ENCODE results near the gene RGS2.

Gene RGS2

DNA sequence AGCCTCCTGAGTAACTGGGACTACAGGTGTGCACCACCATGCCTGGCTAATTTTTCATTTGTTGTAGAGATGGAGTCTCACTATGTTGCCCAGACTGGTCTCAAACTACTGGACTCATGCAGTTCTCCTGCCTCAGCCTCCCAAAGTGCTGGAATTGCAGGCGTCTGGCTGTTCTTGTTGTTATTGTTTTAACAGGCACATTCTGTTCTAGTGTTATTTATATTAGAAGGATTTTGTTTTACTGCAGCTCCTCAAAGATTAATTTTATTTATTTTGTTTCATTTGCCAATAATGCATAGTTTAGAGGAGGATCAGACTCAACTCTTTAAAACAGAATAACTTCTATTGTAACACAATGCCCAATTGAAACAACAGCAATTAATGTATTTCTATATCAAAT, 35.5 kb downstream of the RGS2 start:
- Histone ChIP-seq H3K4me3 (ENCODE audit: low read length) (no peak overlapping the region), H3K9ac (ENCODE audit: low read length) (no peak overlapping the region), H3K36me3 (ENCODE audit: control insufficient read depth, insufficient read depth, low read length) (no peaks in the 10 kb centered on the region), H3K27me3 (ENCODE audit: control insufficient read depth, insufficient read depth, low read length) (no peaks in the 10 kb centered on the region), H3K4me1 (ENCODE audit: control insufficient read depth, insufficient read depth, low read length) (no peaks in the 10 kb centered on the region), H3K9me3 (ENCODE audit: control insufficient read depth, low read length) (no peaks in the 10 kb centered on the region)

DNA sequence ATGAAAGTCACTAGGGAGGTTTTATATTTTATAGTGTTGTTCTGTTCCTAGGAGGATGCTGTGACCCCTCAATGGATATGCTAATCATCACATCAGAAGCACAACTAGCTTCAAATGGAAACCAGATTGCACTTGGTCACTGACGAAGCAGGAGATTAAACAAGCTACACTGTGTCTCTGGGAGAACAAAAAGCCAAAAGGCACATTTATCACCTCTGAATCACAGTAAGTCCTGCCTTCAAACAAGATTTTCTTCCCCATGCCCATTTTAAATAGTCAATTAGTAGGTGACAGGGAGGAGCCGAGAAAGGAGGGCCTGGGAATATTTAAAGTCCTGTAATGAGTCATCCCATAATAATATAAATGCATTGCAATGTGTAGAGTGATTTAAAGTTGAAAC, 38.1 kb downstream of the RGS2 start:
- no peak overlapping the region for H3K4me3 ChIP-seq (ENCODE audit: low read length)
- no peaks in the 10 kb centered on the region for H3K9me3 ChIP-seq (ENCODE audit: control insufficient read depth, low read length)
- peaks cover 6% of the 10 kb centered on the region for H3K4me1 ChIP-seq (ENCODE audit: control insufficient read depth, insufficient read depth, low read length)
- no peaks in the 10 kb centered on the region for H3K36me3 ChIP-seq (ENCODE audit: control insufficient read depth, insufficient read depth, low read length)
- H3K9ac ChIP-seq (ENCODE audit: low read length): no peak overlapping the region
- no peaks in the 10 kb centered on the region for H3K27me3 ChIP-seq (ENCODE audit: control insufficient read depth, insufficient read depth, low read length)

DNA sequence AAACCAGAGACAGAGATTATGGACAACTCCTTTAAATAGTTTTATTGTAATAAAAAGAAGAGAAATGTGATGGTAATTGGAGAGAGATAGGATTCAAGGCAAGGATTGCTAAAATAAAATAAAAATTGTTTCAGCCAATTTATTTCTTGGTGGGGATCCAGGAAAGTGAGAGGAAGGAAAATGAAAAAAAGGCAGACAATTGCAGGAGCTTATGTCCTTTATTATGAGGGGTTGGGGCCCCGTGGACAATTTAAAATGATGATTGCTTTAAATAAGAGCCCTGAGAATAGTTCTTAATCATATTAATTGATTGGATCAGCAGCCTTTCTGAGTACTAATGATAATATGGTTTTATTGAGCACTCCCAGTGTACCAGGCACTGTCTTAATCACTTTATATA, 40.2 kb downstream of the RGS2 start:
- H3K9ac ChIP-seq (ENCODE audit: low read length): no peak overlapping the region
- H3K27me3 ChIP-seq (ENCODE audit: control insufficient read depth, insufficient read depth, low read length): no peaks in the 10 kb centered on the region
- H3K9me3 ChIP-seq (ENCODE audit: control insufficient read depth, low read length): no peaks in the 10 kb centered on the region
- no peaks in the 10 kb centered on the region for H3K36me3 ChIP-seq (ENCODE audit: control insufficient read depth, insufficient read depth, low read length)
- H3K4me3 ChIP-seq (ENCODE audit: low read length): no peak overlapping the region
- peaks cover 6% of the 10 kb centered on the region for H3K4me1 ChIP-seq (ENCODE audit: control insufficient read depth, insufficient read depth, low read length)

DNA sequence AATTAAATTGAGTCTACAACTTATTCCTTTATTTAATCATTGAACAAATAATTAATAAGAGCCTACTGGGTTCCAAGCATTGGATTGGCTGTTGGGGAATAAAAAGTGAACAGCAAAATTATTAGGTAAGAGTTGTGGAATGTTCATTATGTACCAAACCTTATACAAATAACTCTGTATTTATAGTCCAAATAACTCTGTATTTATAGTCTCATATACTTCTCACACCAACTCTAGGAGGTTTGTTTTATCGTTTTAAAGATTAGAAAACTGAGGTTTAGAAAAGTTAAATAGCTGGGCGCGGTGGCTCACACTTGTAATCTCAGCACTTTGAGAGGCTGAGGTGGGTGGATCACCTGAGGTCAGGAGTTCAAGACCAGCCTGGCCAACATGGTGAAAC, 40.6 kb downstream of the RGS2 start:
- Histone ChIP-seq H3K9ac (ENCODE audit: low read length) (no peak overlapping the region), H3K36me3 (ENCODE audit: control insufficient read depth, insufficient read depth, low read length) (no peaks in the 10 kb centered on the region), H3K4me1 (ENCODE audit: control insufficient read depth, insufficient read depth, low read length) (peaks cover 6% of the 10 kb centered on the region), H3K27me3 (ENCODE audit: control insufficient read depth, insufficient read depth, low read length) (no peaks in the 10 kb centered on the region), H3K9me3 (ENCODE audit: control insufficient read depth, low read length) (no peaks in the 10 kb centered on the region), H3K4me3 (ENCODE audit: low read length) (no peak overlapping the region)

DNA sequence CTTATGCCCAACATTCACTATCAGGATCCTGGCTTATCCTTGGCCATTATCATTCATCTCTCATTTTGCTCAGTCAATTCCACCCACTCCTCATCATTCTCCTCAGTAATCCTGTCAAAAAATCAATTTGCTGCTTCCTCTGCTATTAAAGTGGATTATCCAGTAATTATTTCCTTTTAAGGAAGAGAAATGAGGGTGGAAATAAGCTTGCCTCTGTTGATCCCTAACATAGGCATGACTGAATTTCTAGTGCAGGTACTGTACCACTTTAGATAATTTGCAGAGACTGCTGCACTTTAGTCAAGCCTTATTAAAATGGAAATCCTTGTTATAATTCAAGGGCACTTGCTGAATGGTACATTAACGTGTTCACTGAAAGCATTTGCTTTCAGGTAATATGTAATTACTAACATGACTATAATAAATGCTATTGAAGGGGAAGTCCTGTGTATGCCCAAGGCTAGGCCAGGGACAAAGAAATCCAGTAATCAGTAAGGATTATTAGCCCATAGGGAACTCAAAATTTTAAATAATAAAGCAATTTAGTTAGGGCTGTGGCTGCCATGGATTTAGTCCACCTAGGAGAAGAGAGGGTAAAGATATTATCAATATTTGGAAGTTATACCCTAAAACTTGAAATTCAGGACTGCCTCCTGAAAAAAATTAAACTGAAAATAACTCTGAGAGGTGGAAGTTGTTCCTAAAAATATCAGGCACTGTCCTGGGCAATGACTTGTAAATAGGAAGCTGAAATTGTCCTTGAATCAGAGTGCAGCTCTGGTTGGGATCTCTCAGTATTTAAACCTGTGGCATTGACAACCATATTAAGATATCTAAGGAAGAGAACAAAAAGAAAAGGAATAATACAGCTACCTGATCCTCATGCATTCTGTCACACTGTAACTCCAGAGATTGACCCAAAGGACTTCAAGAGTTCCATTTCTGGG, 43.4 kb downstream of the RGS2 start:
- Histone ChIP-seq H3K4me3 (ENCODE audit: low read length) (no peak overlapping the region), H3K36me3 (ENCODE audit: control insufficient read depth, insufficient read depth, low read length) (no peaks in the 10 kb centered on the region), H3K9me3 (ENCODE audit: control insufficient read depth, low read length) (no peaks in the 10 kb centered on the region), H3K27me3 (ENCODE audit: control insufficient read depth, insufficient read depth, low read length) (no peaks in the 10 kb centered on the region), H3K9ac (ENCODE audit: low read length) (no peak overlapping the region), H3K4me1 (ENCODE audit: control insufficient read depth, insufficient read depth, low read length) (peaks cover 6% of the 10 kb centered on the region)

DNA sequence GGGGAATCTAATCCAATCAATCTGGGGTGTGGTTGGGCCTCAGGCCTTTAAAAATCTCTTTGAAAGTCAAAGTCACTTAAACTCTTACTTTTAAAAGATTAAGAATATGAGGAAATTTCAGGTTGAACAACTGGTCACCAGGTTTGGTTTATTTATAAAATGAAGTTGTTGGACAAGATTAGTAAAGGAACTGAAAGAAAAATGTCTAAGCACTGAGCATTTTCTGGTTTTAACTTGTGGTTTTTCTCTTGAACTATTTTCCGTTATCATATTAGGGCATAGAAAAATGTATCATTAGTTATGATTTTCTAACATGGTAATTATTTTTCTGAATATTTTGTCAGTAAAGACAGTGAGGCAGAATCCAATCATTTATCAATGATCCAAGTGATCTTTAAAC, 49.6 kb downstream of the RGS2 start:
- H3K36me3 ChIP-seq (ENCODE audit: control insufficient read depth, insufficient read depth, low read length): no peaks in the 10 kb centered on the region

DNA sequence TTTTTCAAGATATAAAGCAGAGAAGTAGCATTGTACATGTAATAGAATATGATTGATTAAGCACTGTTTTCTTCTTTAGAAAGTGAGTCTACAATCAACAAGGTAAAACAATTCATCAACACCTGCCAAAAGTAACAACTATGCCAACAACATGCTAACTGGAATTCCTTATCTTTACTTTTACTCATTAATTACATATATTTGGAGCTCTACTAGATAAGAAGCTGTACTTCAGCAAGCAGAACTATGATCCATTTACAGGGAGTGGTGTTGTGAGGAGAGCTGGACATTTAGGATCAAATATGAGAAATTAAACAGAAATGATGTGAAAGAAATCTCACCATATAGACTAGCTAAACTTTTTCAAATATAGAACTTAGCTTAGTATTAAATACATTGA, 51.0 kb downstream of the RGS2 start:
- H3K27me3 ChIP-seq (ENCODE audit: control insufficient read depth, insufficient read depth, low read length): no peaks in the 10 kb centered on the region
- H3K4me3 ChIP-seq (ENCODE audit: low read length): no peak overlapping the region
- H3K4me1 ChIP-seq (ENCODE audit: control insufficient read depth, insufficient read depth, low read length): peaks cover 22% of the 10 kb centered on the region
- no peaks in the 10 kb centered on the region for H3K36me3 ChIP-seq (ENCODE audit: control insufficient read depth, insufficient read depth, low read length)
- H3K9ac ChIP-seq (ENCODE audit: low read length): no peak overlapping the region
- H3K9me3 ChIP-seq (ENCODE audit: control insufficient read depth, low read length): no peaks in the 10 kb centered on the region

More for the DNA sequence above, 49.6 kb downstream of the RGS2 start:
- H3K4me1 ChIP-seq (ENCODE audit: control insufficient read depth, insufficient read depth, low read length): peaks cover 22% of the 10 kb centered on the region
- no peaks in the 10 kb centered on the region for H3K9me3 ChIP-seq (ENCODE audit: control insufficient read depth, low read length)
- no peak overlapping the region for H3K9ac ChIP-seq (ENCODE audit: low read length)
- H3K4me3 ChIP-seq (ENCODE audit: low read length): no peak overlapping the region
- no peaks in the 10 kb centered on the region for H3K27me3 ChIP-seq (ENCODE audit: control insufficient read depth, insufficient read depth, low read length)

DNA sequence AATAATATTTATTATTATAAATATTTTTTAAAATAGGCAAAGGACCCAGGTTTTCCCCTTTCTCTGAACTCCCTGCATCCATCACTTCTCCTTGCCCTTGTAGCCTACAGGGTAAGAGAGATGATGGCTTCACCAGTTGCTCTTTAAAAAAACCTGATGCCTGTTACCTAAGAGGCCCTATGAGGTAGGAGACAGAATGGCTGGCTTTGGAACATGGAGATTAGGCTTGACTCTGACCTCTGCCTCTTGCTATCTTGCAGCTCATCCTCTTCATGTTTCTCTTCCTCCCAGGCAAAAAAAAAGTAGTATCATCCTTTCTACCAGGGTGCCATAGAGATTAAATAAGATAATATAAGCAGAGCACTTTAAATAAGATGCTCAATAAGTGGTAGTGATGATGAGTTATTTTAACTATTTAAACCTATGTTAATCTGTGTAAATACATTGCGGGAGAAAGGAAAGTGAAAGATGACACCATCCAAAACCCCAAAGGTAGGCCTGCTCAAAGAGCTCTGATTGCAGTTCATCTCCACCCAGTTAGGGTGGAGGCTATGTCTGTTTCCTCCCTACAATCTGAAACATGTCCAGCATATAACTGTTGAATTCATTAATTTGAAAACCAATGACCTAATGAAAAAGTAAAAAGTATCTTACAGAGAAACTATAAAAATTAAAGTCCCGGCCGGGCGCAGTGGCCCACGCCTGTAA, 51.8 kb downstream of the RGS2 start:
- H3K36me3 ChIP-seq (ENCODE audit: control insufficient read depth, insufficient read depth, low read length): no peaks in the 10 kb centered on the region
- H3K9me3 ChIP-seq (ENCODE audit: control insufficient read depth, low read length): no peaks in the 10 kb centered on the region
- no peak overlapping the region for H3K4me3 ChIP-seq (ENCODE audit: low read length)
- H3K4me1 ChIP-seq (ENCODE audit: control insufficient read depth, insufficient read depth, low read length): peaks cover 22% of the 10 kb centered on the region
- no peak overlapping the region for H3K9ac ChIP-seq (ENCODE audit: low read length)
- H3K27me3 ChIP-seq (ENCODE audit: control insufficient read depth, insufficient read depth, low read length): no peaks in the 10 kb centered on the region

- no peaks in the 10 kb centered on the region for H3K36me3 ChIP-seq (ENCODE audit: control insufficient read depth, insufficient read depth, low read length)
- H3K9ac ChIP-seq (ENCODE audit: low read length): no peak overlapping the region
- peaks cover 22% of the 10 kb centered on the region for H3K4me1 ChIP-seq (ENCODE audit: control insufficient read depth, insufficient read depth, low read length)
- no peak overlapping the region for H3K4me3 ChIP-seq (ENCODE audit: low read length)
- no peaks in the 10 kb centered on the region for H3K27me3 ChIP-seq (ENCODE audit: control insufficient read depth, insufficient read depth, low read length)
- H3K9me3 ChIP-seq (ENCODE audit: control insufficient read depth, low read length): no peaks in the 10 kb centered on the region
Measured at GRCh38 chr1:192861860-192862259, 53.0 kb downstream of the RGS2 start.
